ENCODE results near the gene MYO1D.
"Not testable (repeated sequence)": the region's sequence is repeated elsewhere in the genome, so short reads cannot be mapped to it uniquely, and the experiment has no call there.

Gene MYO1D

DNA sequence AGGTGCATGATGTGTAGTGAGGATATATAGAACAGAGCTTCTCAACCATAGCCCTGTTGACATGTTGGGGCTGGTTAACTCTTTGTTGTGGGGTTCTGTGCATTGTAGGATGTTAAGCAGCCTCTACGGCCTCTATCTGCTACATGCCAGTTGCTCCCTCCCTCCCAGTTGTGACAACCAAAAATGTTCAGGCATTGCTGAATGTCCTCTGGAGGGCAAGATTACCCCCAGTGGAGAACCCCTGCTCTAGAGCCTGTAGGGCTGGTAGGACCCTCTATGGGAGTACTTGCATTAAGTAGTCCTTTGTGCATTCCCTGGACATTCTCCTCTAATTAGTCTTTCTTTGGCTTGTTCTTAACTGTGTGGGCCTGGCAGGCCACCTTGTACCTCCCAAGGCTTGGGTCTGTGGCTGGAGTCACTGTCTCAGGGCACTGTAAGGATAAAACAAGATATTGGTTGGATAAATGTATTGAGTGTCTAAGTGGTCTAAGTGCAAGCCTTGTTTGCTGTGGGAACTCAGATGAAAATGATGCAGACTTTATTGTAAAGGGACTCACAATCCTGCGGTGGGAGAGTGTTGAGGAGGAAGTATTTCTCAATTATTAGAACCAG is 19.8 kb upstream of the MYO1D start:
- H3K9ac ChIP-seq (ENCODE audit: low read length), result no peak overlapping the region
- H3K4me3 ChIP-seq (ENCODE audit: low read length), result no peak overlapping the region
- no peaks in the 10 kb centered on the region for H3K36me3 ChIP-seq (replicated peaks; ENCODE audit: insufficient read depth, low read length)
- H3F3A ChIP-seq (ENCODE audit: insufficient read depth, low read length), result no peaks in the 10 kb centered on the region
- no peaks in the 10 kb centered on the region for H3K9me2 ChIP-seq (replicated peaks; ENCODE audit: insufficient read depth, low read length)
- H3K9me3 ChIP-seq (replicated peaks; ENCODE audit: insufficient read depth, low read length), result no peaks in the 10 kb centered on the region
- no peak overlapping the region for H3K4me2 ChIP-seq (ENCODE audit: low read depth, low read length)
- H3K4me1 ChIP-seq (ENCODE audit: low read length), result peaks cover 17% of the 10 kb centered on the region
- no peak overlapping the region for H3K27ac ChIP-seq (ENCODE audit: low read length)
- H3K79me2 ChIP-seq (ENCODE audit: low read length), result no peaks in the 10 kb centered on the region
- no peak for DNase-seq
- no peak overlapping the region for H2AFZ ChIP-seq (ENCODE audit: low read length)
- no peaks in the 10 kb centered on the region for H3K27me3 ChIP-seq (replicated peaks; ENCODE audit: insufficient read depth, low read length)
- no peaks in the 10 kb centered on the region for H4K20me1 ChIP-seq (ENCODE audit: insufficient read depth, low read length)
- TF ChIP-seq EZH2 (optimal IDR thresholded peaks at IDR 0.05; ENCODE audit: low read depth, low read length), result no peak
- TF ChIP-seq, protein P1, sequence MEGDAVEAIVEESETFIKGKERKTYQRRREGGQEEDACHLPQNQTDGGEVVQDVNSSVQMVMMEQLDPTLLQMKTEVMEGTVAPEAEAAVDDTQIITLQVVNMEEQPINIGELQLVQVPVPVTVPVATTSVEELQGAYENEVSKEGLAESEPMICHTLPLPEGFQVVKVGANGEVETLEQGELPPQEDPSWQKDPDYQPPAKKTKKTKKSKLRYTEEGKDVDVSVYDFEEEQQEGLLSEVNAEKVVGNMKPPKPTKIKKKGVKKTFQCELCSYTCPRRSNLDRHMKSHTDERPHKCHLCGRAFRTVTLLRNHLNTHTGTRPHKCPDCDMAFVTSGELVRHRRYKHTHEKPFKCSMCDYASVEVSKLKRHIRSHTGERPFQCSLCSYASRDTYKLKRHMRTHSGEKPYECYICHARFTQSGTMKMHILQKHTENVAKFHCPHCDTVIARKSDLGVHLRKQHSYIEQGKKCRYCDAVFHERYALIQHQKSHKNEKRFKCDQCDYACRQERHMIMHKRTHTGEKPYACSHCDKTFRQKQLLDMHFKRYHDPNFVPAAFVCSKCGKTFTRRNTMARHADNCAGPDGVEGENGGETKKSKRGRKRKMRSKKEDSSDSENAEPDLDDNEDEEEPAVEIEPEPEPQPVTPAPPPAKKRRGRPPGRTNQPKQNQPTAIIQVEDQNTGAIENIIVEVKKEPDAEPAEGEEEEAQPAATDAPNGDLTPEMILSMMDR (IDR thresholded peaks at IDR 0.05; ENCODE audit: low read length), result no peak
- TF ChIP-seq EZH2phosphoT487 (IDR thresholded peaks at IDR 0.05; ENCODE audit: low read length), result no peak

DNA sequence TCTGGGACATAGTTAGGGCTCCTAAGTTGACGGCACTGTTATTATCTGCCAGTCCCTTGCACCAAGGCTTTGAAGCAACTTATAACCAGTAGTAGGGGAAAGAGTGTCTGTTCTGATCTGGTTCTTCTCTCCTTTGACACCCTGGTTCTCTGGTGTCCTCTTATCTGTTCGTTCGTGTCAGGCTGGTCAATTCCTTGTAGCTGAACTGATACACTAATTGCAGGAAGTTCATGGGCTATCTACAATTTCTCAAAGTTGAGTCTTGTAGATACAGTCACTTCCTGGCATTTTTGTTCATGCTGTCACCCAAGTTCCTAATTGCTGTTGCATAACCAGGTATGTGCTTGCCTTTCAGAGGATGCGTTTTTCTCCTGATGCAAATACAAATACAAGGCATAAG is 17.3 kb upstream of the MYO1D start:
- Histone ChIP-seq H3K9me2 (replicated peaks; ENCODE audit: insufficient read depth, low read length) (no peaks in the 10 kb centered on the region), H3K27me3 (replicated peaks; ENCODE audit: insufficient read depth, low read length) (no peaks in the 10 kb centered on the region), H3F3A (ENCODE audit: insufficient read depth, low read length) (no peaks in the 10 kb centered on the region)

DNA sequence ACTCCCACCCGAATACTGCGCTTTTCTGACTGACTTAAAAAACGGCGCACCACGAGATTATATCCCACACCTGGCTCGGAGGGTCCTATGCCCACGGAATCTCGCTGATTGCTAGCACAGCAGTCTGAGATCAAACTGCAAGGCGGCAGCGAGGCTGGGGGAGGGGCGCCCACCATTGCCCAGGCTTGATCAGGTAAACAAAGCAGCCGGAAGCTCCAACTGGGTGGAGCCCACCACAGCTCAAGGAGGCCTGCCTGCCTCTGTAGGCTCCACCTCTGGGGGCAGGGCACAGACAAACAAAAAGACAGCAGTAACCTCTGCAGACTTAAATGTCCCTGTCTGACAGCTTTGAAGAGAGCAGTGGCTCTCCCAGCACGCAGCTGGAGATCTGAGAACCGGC is 10.5 kb upstream of the MYO1D start:
- not testable (repeated sequence) for H3K4me1 ChIP-seq (ENCODE audit: low read length); H2AFZ ChIP-seq (ENCODE audit: low read length); H3K4me3 ChIP-seq (ENCODE audit: low read length); H3F3A ChIP-seq (ENCODE audit: insufficient read depth, low read length); H3K79me2 ChIP-seq (ENCODE audit: low read length); H3K9me2 ChIP-seq (replicated peaks; ENCODE audit: insufficient read depth, low read length); H3K36me3 ChIP-seq (replicated peaks; ENCODE audit: insufficient read depth, low read length); H4K20me1 ChIP-seq (ENCODE audit: insufficient read depth, low read length); H3K9me3 ChIP-seq (replicated peaks; ENCODE audit: insufficient read depth, low read length); H3K27me3 ChIP-seq (replicated peaks; ENCODE audit: insufficient read depth, low read length); H3K4me2 ChIP-seq (ENCODE audit: low read depth, low read length); H3K9ac ChIP-seq (ENCODE audit: low read length); H3K27ac ChIP-seq (ENCODE audit: low read length); DNase-seq

More for the DNA sequence above, 17.3 kb upstream of the MYO1D start:
- Histone ChIP-seq H3K36me3 (replicated peaks; ENCODE audit: insufficient read depth, low read length) (no peaks in the 10 kb centered on the region), H3K27ac (ENCODE audit: low read length) (no peak overlapping the region), H3K4me3 (ENCODE audit: low read length) (no peak overlapping the region), H3K9ac (ENCODE audit: low read length) (no peak overlapping the region), H3K4me2 (ENCODE audit: low read depth, low read length) (no peak overlapping the region), H2AFZ (ENCODE audit: low read length) (no peak overlapping the region), H3K9me3 (replicated peaks; ENCODE audit: insufficient read depth, low read length) (no peaks in the 10 kb centered on the region), H3K79me2 (ENCODE audit: low read length) (no peaks in the 10 kb centered on the region), H3K4me1 (ENCODE audit: low read length) (peaks cover 10% of the 10 kb centered on the region), H4K20me1 (ENCODE audit: insufficient read depth, low read length) (no peaks in the 10 kb centered on the region)
- TF ChIP-seq EZH2 (optimal IDR thresholded peaks at IDR 0.05; ENCODE audit: low read depth, low read length), result no peak
- TF ChIP-seq, protein P1 (IDR thresholded peaks at IDR 0.05; ENCODE audit: low read length), result no peak
- no peak for TF ChIP-seq EZH2phosphoT487 (IDR thresholded peaks at IDR 0.05; ENCODE audit: low read length)
- DNase-seq, result no peak

DNA sequence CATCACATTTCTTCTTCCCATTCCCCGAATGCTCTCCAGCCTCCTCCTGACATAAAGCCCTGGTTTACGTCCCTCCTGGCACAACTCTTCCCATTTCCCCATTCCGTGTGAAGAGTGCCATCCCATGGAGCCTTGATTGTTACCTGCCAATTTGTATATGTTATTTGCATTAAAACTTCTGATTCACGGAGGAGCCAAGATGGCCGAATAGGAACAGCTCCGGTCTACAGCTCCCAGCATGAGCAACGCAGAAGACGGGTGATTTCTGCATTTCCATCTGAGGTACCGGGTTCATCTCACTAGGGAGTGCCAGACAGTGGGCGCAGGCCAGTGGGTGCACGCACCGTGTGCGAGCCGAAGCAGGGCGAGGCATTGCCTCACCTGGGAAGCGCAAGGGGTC is 10.0 kb upstream of the MYO1D start:
- DNase-seq; H3K36me3 ChIP-seq (replicated peaks; ENCODE audit: insufficient read depth, low read length); H3K27me3 ChIP-seq (replicated peaks; ENCODE audit: insufficient read depth, low read length); H3F3A ChIP-seq (ENCODE audit: insufficient read depth, low read length); H3K9me3 ChIP-seq (replicated peaks; ENCODE audit: insufficient read depth, low read length); H4K20me1 ChIP-seq (ENCODE audit: insufficient read depth, low read length); H3K9me2 ChIP-seq (replicated peaks; ENCODE audit: insufficient read depth, low read length); H3K4me3 ChIP-seq (ENCODE audit: low read length); H3K79me2 ChIP-seq (ENCODE audit: low read length); H3K9ac ChIP-seq (ENCODE audit: low read length); H3K4me1 ChIP-seq (ENCODE audit: low read length); H2AFZ ChIP-seq (ENCODE audit: low read length); H3K4me2 ChIP-seq (ENCODE audit: low read depth, low read length); H3K27ac ChIP-seq (ENCODE audit: low read length): not testable (repeated sequence)

Data from MM.1S (cell line).